GM12864 (cell line): ENCODE data around the gene INTS15.

Experiments used
- DNase-seq: peaks from one replicate; pipeline ENCODE4 v3.0.0-alpha.2; 2011; ENCODE audit warnings: low read depth
- H3K4me3 ChIP-seq: 2 replicates; pipeline ENCODE4 v1.5.1; 2011; ENCODE audit warnings: mild to moderate bottlenecking, low read depth, low read length, control low read depth
- CTCF ChIP-seq: IDR thresholded peaks from 2 replicates; pipeline ENCODE4 v1.5.1; 2011; ENCODE audit warnings: low read depth, mild to moderate bottlenecking, moderate library complexity, low read length, control low read depth, inconsistent platforms; ENCODE audit errors: missing control alignments

Gene INTS15

DNA sequence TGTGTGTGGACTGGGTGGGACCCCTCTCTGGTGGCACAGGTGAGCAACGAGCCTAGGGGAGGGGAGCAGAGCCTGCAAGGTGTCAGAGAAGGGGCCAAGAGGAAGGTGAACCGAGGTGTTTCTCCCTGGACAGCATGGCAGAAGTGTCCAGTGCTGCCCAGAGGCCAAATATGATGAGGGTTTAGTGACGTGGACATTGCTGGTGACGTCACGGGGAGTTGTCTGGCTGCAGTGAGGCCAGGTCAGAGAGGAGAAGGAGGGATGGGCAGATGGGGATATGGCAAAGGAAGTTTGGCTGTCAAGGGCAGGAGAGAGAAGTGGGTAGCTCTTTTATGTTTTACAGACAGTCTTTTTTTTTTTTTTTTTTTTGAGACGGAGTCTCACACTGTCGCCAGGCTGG is 23.0 kb downstream of the INTS15 start:
- no peak for DNase-seq
- no peak overlapping the region for H3K4me3 ChIP-seq
- TF ChIP-seq CTCF = no peak

- DNase-seq = no peak
- no peak for TF ChIP-seq CTCF
Measured at GRCh38 chr7:6613706-6614105, 23.9 kb downstream of the INTS15 start.

GRCh38 chr7:6614953-6615722 is 25.3 kb downstream of the INTS15 start, which contains the start of gene ZNF853:
TSS of gene ZNF853 (plus strand) at chr7:6615610. CDS start at chr7:6616175, 565 bp downstream.
- no peak for DNase-seq
- no peak for TF ChIP-seq CTCF
- no peak within 1 kb of the TSS for H3K4me3 ChIP-seq

More at GRCh38 chr7:6613706-6614105, 23.9 kb downstream of the INTS15 start:
- no peak overlapping the region for H3K4me3 ChIP-seq

DNA sequence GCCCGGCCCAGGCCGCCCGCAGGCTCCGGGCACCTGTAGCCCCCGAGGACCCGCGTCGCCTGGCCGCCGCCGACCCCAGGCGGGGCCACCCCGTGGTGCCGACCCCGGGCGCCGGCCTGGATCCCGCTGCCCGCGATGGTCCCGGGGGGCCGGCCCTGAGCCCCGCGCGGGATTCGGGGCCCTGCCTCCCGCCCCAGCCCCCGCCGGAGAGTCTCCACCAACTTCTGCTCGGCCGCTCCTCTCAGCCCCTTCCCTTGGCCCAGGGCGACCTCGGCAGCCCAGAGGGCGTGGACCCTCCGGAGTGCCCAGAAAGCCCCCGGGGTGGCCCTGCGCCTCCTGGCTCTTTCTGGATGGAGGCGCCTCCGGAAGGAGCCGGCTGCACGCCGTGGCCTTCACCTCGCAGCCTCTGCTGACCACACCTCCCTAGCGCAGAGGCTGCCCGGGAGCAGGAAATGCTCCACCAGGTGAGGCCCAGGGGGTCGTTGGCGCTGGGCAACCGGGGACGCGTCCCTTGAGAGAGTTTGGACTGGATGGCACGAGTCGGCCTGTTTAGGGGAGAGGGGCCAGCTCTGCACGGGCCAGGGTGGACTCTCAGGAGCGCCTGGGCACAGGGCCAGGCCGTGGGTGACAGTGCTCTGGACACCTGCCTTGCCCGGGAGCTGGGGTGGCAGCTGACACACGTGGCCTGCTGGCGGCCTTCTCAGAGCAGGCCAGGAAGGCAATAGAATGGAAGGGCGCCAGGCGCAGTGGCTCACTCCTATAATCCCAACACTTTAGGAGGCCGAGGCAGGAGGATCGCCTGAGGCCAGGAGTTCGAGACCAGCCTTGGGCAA is 26.1 kb downstream of the INTS15 start:
- H3K4me3 ChIP-seq = no peak overlapping the region
- no peak for DNase-seq
- TF ChIP-seq CTCF = no peak

- no peak for TF ChIP-seq CTCF
- H3K4me3 ChIP-seq = no peak overlapping the region
- no peak for DNase-seq
Measured at GRCh38 chr7:6616854-6617643, 27.2 kb downstream of the INTS15 start.

GRCh38 chr7:6618621-6619020 is 28.8 kb downstream of the INTS15 start:
- DNase-seq = no peak
- H3K4me3 ChIP-seq = no peak overlapping the region
- no peak for TF ChIP-seq CTCF
